Mucosa of descending colon (tissue), 3 donors: ENCODE results near the gene ABCA3. TPM values are rescaled to one million over a fixed set of nuclear protein-coding genes. Genes with fewer than 3 reads are reported as not detected.

ENCODE experiments used
- ATAC-seq: fragments of 200-7000 bp; cut with Tn5 transposase; one replicate; pipeline ENCODE4 v1.9.1; 2020; ENCODE audit warnings: mild to moderate bottlenecking, moderate library complexity
- DNase-seq, 3 donors: peaks; one replicate each; pipeline ENCODE4 v3.0.0-alpha.2; 2020
- H3K36me3 ChIP-seq: fragments of 200-600 bp; one replicate; pipeline ENCODE4 v1.8.0; 2021; ENCODE audit warnings: low read depth, mild to moderate bottlenecking
- H3K4me1 ChIP-seq: fragments of 200-600 bp; one replicate; pipeline ENCODE4 v1.8.0; 2021; ENCODE audit warnings: low read depth, mild to moderate bottlenecking
- H3K4me3 ChIP-seq: fragments of 200-600 bp; one replicate; pipeline ENCODE4 v1.8.0; 2021; ENCODE audit warnings: mild to moderate bottlenecking
- H3K9me3 ChIP-seq: fragments of 200-600 bp; one replicate; pipeline ENCODE4 v1.8.0; 2021; ENCODE audit warnings: mild to moderate bottlenecking
- CTCF ChIP-seq: fragments of 200-600 bp; IDR thresholded peaks from one replicate; pipeline ENCODE4 v1.8.0; 2022; ENCODE audit warnings: antibody characterized with exemption, mild to moderate bottlenecking
- intact Hi-C, 2 donors: fragments of 100-400 bp; cut with DNase I in 1 of 2; cut with micrococcal nuclease in 1 of 2; formaldehyde crosslinking; loops; one replicate each; pipeline versions ENCODE4 v1.11.0 to v1.11.1; 2022; cut with DNase I, micrococcal nuclease
- total RNA-seq, 3 donors: library from RNA; stranded (reverse); fragmentation: NEBNext Ultra II Directional in 2 of 3; extraction: Animal tissue kit (Norgen Biotek cat#: 25700) in 2 of 3; gene quantifications; one replicate each; pipeline versions ENCODE4 v1.2.1 to v1.2.4, GENCODE V29; 2021 to 2023
- donor health status: DM: no; HTN: no; CAD: no; lungs with moderate emphysema.
- donor health status: DM: no; HTN: no; CAD: no.
- donor health status: DM: no; HTN: yes; CAD: no.

ABCA3 gene
- total RNA-seq, 3 donors from 2014 or later: 3.0 to 13.5 (median 3.4) TPM

GRCh38 chr16:2234813-2235170 is 105.7 kb downstream of the ABCA3 start:
- peaks cover 3% of the 10 kb centered on the region for H3K36me3 ChIP-seq
- intact Hi-C loops: no loop called here
- no peak overlapping the region for H3K4me3 ChIP-seq
- no peak for ATAC-seq
- DNase-seq: no peak
- H3K4me1 ChIP-seq: peaks cover 22% of the 10 kb centered on the region
- H3K9me3 ChIP-seq: no peaks in the 10 kb centered on the region
- no peak for TF ChIP-seq CTCF

- Histone ChIP-seq H3K4me3 (no peak overlapping the region), H3K9me3 (no peaks in the 10 kb centered on the region), H3K36me3 (peaks cover 3% of the 10 kb centered on the region), H3K4me1 (peaks cover 22% of the 10 kb centered on the region)
- DNase-seq: no peak
- intact Hi-C loops: no loop called here
- no peak for TF ChIP-seq CTCF
- no peak for ATAC-seq
Measured at GRCh38 chr16:2233872-2234812, 106.4 kb downstream of the ABCA3 start.

GRCh38 chr16:2233046-2233775 is 107.3 kb downstream of the ABCA3 start:
- H3K36me3 ChIP-seq: peaks cover 7% of the 10 kb centered on the region
- intact Hi-C loops: no loop called here
- no peak for TF ChIP-seq CTCF
- peaks cover 22% of the 10 kb centered on the region for H3K4me1 ChIP-seq
- no peak for ATAC-seq
- no peak for DNase-seq
- H3K4me3 ChIP-seq: no peak overlapping the region
- H3K9me3 ChIP-seq: no peaks in the 10 kb centered on the region

- no peaks in the 10 kb centered on the region for H3K9me3 ChIP-seq
- no peak for TF ChIP-seq CTCF
- H3K36me3 ChIP-seq: peaks cover 7% of the 10 kb centered on the region
- ATAC-seq: no peak
- intact Hi-C loops: no loop called here
- no peak for DNase-seq
- H3K4me1 ChIP-seq: peaks cover 18% of the 10 kb centered on the region
- no peak overlapping the region for H3K4me3 ChIP-seq
Measured at GRCh38 chr16:2232094-2232990, 108.2 kb downstream of the ABCA3 start.
